GM20431 (cell line): ENCODE measurements around the gene CDK10.

Source experiments
- in situ Hi-C: fragments of 300-500 bp; cut with MseI, MboI; formaldehyde crosslinking; loops from one replicate; pipeline ENCODE4 v1.15.0; 2020; ENCODE audit warnings: low sequenced_read_pairs; ENCODE audit not compliant: unreplicated experiment

The CDK10 gene, protein sequence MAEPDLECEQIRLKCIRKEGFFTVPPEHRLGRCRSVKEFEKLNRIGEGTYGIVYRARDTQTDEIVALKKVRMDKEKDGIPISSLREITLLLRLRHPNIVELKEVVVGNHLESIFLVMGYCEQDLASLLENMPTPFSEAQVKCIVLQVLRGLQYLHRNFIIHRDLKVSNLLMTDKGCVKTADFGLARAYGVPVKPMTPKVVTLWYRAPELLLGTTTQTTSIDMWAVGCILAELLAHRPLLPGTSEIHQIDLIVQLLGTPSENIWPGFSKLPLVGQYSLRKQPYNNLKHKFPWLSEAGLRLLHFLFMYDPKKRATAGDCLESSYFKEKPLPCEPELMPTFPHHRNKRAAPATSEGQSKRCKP

DNA sequence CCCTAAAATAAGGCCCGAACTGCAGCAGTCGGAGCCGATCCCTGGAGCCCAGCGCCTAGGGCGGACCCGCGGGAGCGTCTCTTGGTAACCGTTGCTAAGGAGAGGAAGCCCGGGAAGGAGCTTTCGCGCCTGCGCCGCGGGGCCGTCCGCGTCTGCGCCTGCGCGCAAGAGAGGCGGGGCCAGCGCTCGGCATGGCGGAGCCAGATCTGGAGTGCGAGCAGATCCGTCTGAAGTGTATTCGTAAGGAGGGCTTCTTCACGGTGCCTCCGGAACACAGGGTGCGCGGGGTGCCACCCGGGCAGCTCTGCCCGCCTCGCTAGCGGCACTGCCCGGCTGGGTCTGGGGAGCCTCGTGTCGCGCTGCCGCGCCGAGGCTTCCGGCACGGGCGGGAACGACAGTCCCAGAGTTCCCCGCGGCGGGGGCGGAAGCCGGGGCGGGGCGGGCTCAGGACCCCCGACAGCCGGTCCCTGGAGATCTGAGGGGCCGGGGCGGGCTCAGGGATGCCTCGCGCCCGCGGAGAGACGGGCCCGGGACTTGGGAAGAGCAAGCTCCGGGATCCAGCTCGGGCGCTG, at the start of gene CDK10:
Gene CDK10 (plus strand): TSS at position 170 of the 572 bp plus-strand sequence. CDS start 22 bp downstream, at position 192.
- in situ Hi-C loops = no loop called here

DNA sequence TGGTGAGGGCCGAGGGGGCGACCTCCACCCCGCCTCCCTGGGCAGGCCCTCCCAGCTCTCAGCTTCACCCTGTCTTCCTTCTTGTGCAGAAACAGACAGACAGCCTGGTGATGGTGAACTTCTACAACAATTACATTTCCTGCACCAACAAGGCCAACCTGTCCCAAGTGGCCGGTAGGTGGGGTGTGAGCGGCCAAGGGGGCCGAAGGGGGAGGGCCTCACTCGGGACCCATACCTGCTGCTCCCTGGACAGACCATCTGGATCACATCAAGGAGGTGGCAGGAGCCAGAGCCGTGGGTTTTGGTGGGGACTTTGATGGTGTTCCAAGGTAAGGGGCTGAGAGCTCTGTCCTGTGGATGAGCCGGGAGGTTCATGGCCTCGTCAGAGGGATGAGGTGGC, 49.1 kb upstream of the CDK10 start:
- in situ Hi-C loops = no loop called here

DNA sequence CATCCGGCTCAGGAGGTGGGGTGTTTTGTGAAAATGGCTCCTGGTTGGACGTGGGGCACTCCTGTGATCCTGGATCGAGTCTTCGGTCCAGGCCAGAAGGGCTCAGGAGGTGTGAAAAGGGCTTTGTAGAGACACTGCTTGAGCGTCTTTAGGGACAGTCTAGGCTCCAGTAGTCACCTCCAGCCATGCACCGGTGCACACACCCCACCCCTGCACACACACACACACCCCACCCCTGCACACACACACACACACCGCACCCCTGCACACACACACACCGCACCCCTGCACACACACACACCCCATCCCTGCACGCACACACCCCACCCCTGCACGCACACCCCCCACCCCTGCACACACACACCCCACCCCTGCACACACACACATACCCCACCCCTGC, 48.0 kb upstream of the CDK10 start:
- in situ Hi-C loops = no loop called here

GRCh38 chr16:89639385-89639784, 47.1 kb upstream of the CDK10 start:
- in situ Hi-C loops = no loop called here

DNA sequence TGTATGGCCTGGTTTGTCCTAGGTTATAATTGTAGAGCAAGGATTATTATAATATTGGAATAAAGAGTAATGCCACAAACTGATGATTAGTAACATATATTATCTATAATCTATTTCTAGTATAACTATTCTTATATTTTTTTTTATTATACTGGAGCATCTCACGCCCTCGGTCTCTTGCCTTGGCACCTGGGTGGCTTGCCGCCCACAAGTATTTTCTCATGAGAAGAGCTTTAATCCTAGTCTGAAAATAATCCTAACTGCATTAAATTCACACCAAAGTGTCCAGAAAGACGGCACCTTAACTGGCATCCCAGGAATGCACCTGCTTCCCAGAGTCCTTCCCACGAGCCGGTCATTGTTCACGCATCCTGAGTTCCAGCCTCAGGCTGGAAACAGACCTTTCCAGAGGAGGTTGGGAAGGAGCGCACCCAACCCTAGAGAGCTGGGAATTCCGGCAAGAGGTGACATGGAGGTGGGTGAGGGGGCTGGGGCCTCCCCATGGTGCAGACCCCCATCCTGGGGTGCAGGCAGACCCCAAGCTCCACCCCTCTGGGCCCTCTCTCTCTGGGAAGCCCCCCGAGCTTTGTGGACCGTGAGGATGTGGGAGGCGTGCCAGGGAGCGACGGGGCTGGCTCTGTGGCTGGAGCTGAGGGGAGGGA, 44.9 kb upstream of the CDK10 start:
- in situ Hi-C loops = no loop called here

GRCh38 chr16:89642574-89642973, 43.9 kb upstream of the CDK10 start:
- in situ Hi-C loops = no loop called here

GRCh38 chr16:89643769-89644300, 42.7 kb upstream of the CDK10 start:
- in situ Hi-C loops = no loop called here

DNA sequence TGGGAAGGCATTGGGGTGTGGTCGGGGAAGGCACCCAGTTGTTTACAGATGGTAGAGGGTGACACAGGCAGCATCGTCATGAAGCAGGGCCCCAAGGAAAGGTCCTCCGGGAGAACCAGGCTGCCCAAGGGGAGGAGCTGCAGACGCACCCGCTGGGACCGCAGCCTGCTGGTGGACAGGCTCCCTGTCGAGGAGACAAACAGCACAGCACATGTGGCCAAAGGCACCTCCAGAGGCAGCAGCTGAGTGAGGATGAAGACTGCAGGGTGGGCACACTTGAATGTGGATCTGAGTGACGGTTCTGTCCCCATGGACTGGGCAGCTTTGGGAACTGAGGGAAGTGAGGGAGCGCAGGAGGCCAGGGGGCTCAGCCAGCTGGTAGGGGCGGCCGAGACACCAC, 41.4 kb upstream of the CDK10 start:
- in situ Hi-C loops = no loop called here

DNA sequence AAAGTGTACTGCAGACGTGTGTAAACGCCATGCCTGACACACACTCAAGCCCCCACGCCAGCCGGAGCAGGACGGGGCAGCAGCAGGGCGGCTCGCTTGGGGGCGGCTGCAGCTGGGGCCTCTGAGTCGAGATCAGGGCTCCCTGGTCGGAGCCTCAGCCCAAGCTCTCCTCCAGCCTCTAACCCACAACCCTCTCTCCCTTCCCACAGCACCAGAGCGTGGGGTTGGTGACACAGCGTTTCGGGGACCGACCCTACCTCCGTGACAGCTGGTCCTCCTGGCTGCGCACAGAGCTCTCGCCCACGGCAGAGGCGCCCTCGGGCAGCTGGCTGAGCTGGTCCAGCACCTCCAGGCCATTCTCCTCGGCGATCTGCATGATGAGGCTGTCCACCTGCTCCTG, 40.2 kb upstream of the CDK10 start:
- in situ Hi-C loops = no loop called here

GRCh38 chr16:89646906-89647305, 39.6 kb upstream of the CDK10 start:
- in situ Hi-C loops = no loop called here

- in situ Hi-C loops = no loop called here
Measured at GRCh38 chr16:89651584-89651983, 34.9 kb upstream of the CDK10 start.

- in situ Hi-C loops = no loop called here
Measured at GRCh38 chr16:89653656-89654295, 32.7 kb upstream of the CDK10 start.

DNA sequence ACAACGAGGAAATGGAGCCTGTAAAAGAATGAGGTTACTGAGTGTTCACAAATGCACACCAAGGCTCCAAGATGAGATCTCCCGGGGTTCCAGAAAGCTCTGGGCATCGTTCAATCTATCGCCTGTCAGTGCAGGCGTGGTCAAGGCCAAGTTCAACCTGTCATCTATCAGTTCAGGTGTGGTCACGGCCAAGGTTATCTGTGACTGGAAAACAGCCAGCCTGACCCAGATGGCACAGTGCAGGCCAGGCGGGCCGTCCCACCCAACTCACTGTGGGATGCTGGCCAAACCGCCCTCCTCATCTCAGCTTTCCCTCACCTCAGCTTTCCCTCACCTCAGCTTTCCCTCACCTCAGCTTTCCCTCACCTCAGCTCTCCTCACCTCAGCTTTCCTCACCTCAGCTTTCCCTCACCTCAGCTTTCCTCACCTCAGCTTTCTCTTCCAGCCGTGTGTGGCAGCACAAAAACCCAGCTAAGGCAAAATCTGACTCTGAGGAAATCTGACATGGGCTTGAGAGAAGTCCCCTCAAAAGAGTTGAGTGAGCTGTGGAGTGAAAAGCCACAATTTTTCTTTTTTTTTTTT, 31.3 kb upstream of the CDK10 start:
- in situ Hi-C loops = no loop called here

DNA sequence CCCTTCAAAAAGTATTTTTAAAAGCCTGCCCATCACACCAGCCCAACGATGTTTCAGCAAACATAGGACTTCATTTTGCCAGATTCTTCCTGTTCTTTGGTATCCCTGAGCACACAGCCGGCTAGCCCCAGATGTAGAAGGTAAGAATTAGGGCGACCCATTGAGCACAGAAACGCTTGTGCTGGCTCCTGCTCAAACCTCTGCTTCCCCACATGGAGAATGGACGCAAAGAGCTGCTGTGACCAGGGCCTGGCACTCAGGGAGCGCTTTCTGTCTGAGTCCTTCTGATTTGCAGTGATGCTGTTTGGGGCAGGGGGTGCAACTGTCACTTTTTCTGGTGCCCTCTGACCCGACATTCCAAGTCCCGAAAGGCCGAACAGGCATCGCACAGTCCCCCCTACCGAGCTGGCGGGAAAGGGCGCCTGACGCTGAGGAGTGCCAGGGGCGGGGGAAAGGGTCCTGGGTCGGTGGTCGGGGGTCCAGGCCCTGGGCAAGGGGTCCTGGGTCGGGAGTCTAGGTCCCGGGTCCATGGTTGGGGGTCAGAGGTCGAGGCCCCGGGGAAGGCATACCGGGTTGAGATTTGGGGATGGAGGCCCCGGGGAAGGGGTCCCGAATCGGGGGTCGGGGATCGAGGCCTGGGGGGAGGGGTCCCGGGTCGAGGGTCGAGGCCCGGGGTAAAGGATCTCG, 29.9 kb upstream of the CDK10 start:
- in situ Hi-C loops = no loop called here

GRCh38 chr16:89657442-89658220, 28.9 kb upstream of the CDK10 start, which contains the start of the genes CHMP1A and SPATA33:
CHMP1A (minus strand) TSS chr16:89657708; CDS start chr16:89657588, 120 bp downstream.
SPATA33 (plus strand) TSS chr16:89657836; CDS start chr16:89657912, 76 bp downstream.
- in situ Hi-C loops = no loop called here

DNA sequence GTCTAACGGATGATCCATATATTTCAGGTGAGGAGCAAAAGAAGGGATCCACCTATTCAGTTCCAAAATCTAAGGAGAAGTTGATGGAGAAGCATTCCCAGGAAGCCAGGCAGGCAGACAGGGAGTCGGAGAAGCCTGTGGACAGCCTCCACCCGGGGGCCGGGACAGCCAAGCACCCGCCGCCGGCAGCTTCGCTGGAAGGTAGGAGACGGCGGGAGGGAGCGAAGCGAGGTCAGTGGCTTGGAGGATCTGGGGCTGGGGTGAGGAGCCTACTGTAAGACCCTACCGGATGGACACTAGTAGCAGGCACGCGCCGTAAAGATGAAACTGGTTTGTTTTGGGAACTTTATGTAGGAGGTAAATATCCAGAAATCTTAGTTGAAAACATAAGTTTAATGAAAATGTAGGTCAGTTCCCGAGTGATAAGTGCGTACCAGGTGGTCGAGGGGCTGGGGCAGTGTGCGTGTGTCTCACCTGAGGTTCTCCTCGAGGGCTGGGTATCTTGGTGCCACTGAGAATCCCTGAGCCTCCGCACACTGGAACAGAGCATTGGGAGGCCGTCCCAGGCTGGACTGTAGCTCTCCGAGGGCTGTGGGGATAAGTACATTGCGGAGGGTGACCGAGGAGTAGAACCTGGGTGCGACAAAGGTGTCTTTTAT, 28.1 kb upstream of the CDK10 start:
- in situ Hi-C loops = no loop called here

DNA sequence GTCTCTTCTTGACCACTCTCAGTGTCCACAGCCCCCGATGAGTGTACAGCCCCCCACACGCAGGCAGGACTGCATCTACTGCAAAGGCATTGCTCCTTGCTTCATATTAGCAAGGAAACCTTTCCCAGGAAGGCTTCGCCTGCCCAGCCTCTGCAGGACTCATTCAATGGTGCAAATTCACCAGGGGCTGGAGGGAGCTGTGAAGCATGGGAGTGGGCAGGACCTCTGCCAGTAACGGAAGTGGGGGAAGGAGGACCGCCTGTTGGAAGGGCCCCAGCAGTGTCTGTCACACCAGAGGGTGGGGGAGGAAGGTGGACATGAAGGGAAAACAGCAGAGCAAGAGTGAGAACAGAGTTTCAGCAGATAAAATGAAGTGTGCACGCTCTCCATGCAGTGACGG, 26.3 kb upstream of the CDK10 start:
- in situ Hi-C loops = no loop called here

DNA sequence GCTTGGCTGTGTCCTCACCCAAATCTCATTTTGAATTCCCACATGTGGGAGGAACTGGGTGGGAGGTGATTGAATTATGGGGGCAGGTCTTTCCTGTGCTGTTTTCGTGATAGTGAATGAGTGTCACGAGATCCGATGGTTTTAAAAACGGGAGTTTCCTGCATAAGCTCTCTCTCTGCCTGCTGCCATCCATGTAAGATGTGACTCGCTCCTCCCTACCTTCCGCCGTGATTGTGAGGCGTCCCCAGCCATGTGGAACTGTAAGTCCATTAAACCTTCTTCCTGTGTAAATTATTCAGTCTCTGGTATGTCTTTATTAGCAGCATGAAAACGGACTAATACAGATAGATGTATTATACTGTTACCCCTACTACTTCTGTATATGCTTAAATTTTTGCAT, 25.3 kb upstream of the CDK10 start:
- in situ Hi-C loops = no loop called here
